HG03095 (cell line): ENCODE data around the gene MTSS2.
"Not testable (repeated sequence)": the region's sequence is repeated elsewhere in the genome, so short reads cannot be mapped to it uniquely, and the experiment has no call there.

Experiments
- ATAC-seq: cut with Tn5 transposase; IDR thresholded peaks from one replicate; pipeline ENCODE4 v1.9.1; 2021; ENCODE audit warnings: moderate library complexity; ENCODE audit not compliant: unreplicated experiment

MTSS2 gene

GRCh38 chr16:70676675-70677498 is 9.0 kb downstream of the MTSS2 start:
- ATAC-seq = no peak

DNA sequence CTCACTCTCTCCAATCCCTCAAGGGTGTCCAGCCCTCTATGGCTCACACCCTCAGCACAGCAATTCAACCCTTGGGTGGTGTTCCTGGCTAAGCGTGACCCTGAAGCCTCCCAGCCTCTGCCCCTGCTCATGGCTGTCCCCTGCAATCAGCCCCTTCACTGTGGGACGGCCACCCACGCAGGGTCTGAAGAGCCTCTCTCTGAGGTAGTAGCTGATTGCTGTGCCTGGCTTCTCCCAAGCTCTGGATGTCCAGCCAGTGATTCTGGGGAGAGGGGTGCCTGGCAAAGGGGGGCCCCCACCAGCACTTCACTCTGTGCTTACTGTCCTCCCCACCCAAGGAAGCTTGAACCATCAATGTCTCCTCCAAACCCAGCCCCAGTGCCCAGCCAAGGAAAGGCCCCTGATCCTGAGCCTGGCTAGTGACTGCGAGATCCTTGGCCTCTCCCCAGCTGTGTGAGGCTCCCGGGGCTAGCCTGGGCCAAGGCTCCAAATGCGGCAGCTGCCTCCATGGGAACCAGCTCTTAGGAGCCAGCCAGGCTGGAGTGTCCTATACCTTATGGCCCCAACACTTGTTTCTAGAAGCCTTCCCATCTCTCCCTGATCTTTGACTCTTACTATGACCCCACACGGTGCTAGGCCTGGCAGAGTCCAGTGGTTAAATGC is 9.9 kb downstream of the MTSS2 start:
- no peak for ATAC-seq

GRCh38 chr16:70674221-70675014 is 11.4 kb downstream of the MTSS2 start:
- no peak for ATAC-seq

DNA sequence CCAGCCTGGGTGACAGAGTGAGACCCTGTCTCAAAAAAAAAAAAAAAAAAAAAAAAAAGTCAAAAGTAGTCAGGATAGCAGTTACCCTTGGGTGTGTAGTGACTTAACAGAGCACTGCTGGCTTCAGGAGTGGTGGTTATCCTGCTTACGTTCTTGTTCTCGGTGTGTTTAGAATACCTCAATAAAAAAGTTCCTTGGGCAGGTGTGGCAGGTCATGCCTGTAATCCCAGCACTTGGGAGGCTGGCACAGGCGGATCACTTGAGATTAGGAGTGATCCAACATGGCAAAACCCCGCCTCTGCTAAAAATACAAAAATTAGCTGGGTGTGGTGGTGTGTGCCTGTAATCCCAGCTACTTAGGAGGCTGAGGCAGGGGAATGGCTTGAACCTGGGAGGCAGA is 14.9 kb downstream of the MTSS2 start:
- not testable (repeated sequence) for ATAC-seq

DNA sequence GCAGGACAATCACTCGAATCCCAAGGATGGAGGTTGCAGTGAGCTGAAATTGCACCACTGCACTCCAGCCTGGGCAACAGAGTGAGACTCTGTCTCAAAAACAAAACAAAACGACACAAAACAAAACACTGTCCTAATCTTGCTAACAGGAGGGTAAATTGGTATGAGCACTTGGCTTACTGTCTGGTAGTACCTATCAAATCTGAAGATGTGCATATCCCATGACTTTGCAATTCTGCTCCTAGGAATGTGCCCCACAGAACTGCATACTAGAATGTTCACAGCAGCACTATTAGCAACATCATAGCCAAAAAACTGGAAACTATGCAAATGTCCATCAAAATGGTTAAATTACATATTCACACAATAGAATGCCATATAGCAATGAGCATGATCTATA is 15.7 kb downstream of the MTSS2 start:
- no peak for ATAC-seq

DNA sequence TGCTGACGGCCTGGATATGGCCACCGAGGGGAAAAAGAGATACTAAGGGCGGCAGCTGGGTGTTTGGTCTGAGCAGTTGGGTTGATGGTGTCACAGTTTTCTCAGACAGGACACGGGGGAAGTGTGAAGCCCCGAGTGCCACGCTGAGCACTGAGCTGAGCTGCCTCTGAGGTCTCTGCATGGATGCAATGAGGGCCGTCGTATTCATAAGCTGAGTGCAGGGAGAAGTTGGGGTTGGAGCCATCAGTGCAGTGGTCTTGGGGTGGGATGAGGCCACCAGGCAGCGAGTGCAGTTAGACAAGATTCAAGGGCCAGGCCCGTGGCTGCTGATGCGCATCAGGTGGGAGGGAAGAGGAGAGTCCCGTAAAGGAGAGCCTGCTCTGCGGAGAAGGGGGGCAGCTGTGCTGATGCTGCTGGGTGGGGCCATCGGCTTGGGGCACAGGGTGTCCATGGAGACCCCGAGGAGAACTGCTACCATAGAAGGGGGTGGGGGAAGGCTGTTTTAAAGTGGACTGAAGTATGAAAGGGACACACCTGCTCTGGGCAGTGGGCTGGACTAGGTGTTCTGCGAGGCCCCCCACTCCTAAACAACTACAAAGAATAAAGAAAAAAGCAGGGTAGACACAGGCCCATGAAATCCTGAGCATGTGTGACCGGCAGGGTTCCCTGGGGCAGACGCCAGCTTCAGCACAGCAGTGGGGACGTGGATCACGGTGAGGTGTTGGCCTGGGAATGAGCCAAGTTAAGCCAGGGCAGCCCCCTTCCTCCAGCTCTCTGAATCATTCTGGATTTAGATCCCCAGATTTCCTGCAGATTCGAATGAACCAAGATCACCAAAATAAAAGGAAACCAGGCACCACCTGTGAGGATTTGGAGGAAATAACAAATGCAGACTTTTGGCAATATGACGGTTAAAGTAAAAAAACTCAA is 19.8 kb downstream of the MTSS2 start:
- no peak for ATAC-seq

GRCh38 chr16:70665113-70665694 is 20.6 kb downstream of the MTSS2 start:
- ATAC-seq = no peak

DNA sequence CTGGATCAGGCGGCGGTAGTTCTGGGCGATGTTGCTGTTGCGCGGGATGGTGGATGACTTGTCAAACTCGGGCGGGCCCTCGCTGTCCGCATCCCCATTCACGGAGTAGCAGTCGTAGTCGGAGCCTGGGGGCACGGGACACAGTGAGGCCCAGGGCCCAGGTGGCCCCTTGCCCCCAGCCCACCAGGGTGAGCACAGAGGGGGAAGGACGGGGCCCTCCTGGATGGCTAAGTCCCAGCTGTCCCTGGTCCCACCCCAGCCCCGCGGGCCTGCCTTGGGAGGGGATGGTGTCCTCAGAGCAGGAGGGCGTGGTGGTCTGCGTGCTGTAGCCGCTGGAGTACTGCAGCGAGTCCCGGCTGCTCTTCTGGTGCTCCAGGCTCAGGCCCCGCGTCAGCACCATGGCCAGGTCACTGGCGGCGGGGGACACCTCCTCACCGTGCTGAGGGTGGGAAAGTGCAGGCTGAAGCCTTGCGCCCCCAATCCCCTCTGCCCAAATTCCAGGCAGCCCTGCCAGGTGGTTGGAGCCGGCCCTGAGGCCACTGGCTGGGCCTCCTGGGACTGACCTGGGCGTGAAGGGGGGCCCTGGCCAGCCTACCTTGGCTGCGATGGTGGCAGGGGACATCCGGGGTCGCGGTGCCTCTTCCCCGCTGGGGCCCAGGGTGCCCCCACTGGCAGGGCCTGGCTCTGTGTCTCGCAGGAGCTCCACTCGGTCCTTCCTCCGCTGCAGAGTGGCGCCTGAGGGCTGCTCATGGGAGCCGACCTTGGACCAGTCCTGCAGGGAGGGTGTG is 21.3 kb downstream of the MTSS2 start:
- no peak for ATAC-seq

- ATAC-seq = no peak
These were observed 22.1 kb downstream of the MTSS2 start for GRCh38 chr16:70663524-70664324.

DNA sequence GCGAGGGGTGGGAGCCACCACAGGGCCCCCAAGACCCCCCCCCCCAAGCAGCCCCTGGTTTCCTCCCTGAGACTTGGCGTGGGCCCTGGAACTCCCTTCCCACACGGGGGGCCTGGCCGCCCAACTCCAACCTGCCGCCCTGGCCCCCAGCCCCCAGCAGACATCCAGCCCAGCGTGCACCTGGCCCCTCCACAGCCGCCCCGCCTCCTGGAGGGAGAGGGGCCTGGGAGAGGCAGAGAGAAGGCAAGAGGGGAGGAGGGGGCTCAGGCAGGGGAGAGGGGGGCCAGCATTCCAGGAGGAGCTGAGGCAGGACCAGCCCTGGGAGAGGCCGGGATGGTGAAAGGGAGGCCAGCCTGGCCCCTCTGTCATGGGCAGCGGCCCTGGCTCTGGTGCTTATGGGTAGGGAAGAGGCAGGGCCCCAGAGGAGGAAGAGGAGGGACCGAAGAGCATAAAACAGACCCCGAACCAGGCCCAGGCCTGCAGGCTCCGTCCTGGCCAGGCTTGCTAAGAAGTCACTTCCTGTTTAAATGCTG is 22.8 kb downstream of the MTSS2 start:
- ATAC-seq = no peak

GRCh38 chr16:70661918-70662641 is 23.8 kb downstream of the MTSS2 start:
- no peak for ATAC-seq

DNA sequence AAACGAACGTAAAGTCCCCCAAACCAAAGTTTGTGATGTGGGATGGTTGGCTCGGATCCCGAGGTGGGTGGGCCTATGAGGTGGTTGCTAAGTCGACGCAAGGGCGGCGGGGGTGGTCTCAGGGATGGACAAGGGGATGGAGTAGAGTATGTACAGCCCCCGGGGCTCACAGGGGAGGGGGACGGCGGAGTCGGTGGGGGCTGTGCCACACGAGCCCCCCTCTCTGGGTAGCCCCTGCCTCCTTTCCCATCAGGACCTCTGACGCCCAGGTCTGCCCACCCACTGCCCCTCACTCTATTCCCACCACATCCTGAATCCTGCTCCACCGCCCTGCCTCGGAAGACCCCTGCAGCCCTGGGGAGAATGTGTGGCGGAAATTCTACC is 24.3 kb downstream of the MTSS2 start:
- ATAC-seq = no peak

- ATAC-seq = no peak
These were observed 25.0 kb downstream of the MTSS2 start for GRCh38 chr16:70660672-70661350.

GRCh38 chr16:70659953-70660671 is 25.7 kb downstream of the MTSS2 start:
- no peak for ATAC-seq

GRCh38 chr16:70659546-70659945 is 26.3 kb downstream of the MTSS2 start:
- no peak for ATAC-seq

DNA sequence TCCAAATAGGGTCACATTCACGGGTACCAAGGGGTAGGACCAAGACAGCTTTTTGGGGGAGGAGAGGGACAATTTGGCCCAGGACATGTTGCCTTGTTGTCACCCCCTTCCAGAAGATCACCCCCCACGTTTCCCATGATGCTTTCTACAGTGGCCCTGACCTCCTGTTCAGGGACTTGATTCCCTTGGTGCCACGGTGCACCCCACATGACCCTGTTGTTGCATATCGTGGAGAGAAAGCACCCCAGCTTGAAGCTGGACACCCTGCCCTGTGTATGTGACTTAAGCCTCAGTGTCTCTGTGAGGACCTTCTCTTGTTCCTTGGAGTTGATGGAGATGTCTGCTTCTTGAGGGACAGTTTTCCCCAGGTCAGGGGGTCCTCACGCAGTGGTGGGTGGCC is 26.9 kb downstream of the MTSS2 start:
- ATAC-seq = no peak

- ATAC-seq = no peak
These were observed 27.9 kb downstream of the MTSS2 start for GRCh38 chr16:70657956-70658355.
